Measurements from ENCODE around the gene PNMA8B.
A peak's percentile ranks its signal among the peaks of the same experiment; 100 is the strongest.
"Not testable (repeated sequence)": the region's sequence is repeated elsewhere in the genome, so short reads cannot be mapped to it uniquely, and the experiment has no call there.

PNMA8B gene

DNA sequence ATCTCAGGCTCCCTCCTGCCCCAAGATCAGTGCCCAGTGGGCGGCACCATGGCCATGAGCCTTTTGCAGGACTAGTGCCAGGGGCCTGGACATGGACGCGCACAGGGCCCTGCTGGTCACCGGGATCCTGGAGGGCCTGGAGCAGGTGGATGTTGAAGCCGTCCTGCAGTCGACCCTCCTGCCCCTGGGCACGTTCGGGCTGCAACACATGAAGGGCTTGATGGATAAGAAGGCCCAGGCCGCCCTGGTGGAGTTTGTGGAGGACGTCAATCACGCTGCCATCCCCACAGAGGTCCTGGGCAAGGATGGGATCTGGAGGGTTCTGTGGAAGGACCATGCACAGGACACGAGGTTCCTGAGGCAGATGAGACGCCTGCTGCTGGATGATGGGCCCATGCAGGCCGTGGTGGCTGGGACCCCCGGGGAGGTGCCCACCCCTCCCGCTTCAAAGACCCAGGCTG, 38.0 kb upstream of the PNMA8B start:
- Mint-ChIP-seq H3K27ac (no peak overlapping the region), H3K9me3 (no peaks in the 10 kb centered on the region), H3K4me1 (peaks cover 28% of the 10 kb centered on the region), H3K36me3 (ENCODE audit: low read depth) (no peaks in the 10 kb centered on the region), H3K4me3 (no peak overlapping the region), H3K27me3 (ENCODE audit: low read depth, poor library complexity) (peaks cover 39% of the 10 kb centered on the region)
- no peak for DNase-seq
- no peak for TF ChIP-seq CTCF (IDR thresholded peaks at IDR 0.05)

GRCh38 chr19:46533078-46533620, 37.5 kb upstream of the PNMA8B start:
- Mint-ChIP-seq H3K4me1 (peaks cover 31% of the 10 kb centered on the region), H3K27me3 (ENCODE audit: low read depth, poor library complexity) (peaks cover 37% of the 10 kb centered on the region), H3K36me3 (ENCODE audit: low read depth) (no peaks in the 10 kb centered on the region), H3K27ac (no peak overlapping the region), H3K4me3 (no peak overlapping the region), H3K9me3 (no peaks in the 10 kb centered on the region)
- DNase-seq, result no peak
- TF ChIP-seq CTCF (IDR thresholded peaks at IDR 0.05), result no peak

GRCh38 chr19:46530636-46531035, 35.0 kb upstream of the PNMA8B start:
- no peak overlapping the region for H3K27ac Mint-ChIP-seq
- peaks cover 30% of the 10 kb centered on the region for H3K27me3 Mint-ChIP-seq (ENCODE audit: low read depth, poor library complexity)
- H3K4me1 Mint-ChIP-seq, result peaks cover 31% of the 10 kb centered on the region
- no peaks in the 10 kb centered on the region for H3K36me3 Mint-ChIP-seq (ENCODE audit: low read depth)
- no peak for DNase-seq
- TF ChIP-seq CTCF (IDR thresholded peaks at IDR 0.05), result no peak
- H3K4me3 Mint-ChIP-seq, result no peak overlapping the region
- peaks cover 4% of the 10 kb centered on the region for H3K9me3 Mint-ChIP-seq

DNA sequence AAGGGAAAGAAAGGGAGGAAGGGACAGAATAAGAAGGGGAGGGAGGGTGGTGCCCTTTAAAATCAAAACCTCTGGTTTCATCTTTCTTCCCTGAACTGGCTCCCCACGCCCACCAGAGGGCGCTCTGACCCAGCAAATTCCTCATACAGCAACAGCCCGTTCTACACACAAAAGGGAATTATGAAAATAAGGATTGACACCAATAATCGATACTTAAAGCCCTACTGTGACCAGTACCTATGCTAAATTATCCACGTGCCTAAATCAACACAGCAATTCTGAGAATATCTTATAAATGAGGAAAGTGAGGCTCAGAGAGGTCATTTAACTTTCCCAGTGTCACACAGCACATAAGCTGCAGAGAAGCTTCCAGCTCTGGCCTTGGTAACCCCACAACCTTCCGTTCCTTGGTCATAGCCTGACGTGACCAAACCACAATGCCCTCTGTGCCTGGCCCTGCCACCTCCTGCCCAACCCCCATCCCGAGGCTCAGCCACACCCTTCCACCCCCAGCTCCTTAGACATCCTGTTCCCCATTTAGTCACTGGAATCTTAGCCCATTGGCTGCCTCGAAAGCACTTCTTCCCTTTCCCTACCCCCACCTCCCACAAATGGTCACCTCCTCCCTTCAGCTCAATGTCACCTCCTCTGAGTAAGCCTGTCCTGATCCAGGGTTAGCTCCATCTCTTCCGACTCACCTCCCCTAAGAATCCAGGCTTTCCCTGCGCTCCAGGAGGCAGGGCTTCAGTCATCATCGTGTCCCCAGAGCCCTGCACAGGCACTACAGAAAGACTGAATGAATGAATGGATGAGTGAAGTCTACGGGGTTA, 34.2 kb upstream of the PNMA8B start:
- TF ChIP-seq CTCF (IDR thresholded peaks at IDR 0.05), result peak; percentile 96

DNA sequence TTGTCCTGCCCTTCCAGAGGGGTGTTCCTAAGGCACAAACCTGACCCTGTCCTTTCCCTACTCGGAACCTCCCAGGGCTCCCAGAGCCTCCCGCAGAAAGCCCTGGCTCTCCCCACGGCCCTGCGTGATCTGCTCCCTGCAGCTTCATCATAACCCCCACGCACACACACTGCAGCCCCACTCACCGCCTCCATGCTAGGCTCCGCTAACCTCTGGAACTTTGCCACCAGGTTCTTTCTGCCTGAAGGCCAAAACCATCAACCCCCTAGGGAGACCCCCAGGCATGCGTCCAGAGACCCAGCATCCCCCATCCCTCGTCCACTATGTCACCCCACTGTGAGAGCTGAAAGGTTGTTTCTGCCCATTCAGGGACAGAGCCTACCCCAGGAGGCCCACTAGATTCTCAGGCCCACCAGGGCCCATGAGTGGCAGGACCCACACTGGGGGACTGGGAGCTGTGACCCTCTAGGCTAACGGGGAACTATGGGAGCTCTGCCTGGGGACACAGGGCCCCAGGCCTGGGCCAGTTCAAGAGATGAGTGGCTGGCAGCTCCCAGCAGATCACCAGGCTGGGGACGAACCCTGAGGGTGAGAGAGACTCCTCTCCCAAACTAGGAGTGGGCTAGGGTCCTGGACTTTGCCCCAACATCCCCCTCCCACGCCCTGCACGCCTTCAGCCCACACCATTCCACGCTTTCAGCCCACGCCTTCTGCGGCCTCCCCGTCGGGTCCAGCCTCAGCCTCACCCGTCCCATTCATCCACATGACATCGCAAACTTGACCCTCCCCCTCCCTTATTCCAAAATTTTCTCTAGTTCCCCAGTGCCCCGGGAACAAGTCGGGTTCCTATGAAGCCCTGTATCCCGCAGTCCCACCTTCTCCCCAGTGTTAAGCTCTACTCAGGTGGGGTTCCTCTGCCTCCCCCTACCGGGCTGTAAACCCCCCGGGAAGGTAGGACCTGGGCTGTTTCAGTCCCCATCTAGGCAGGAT, 33.2 kb upstream of the PNMA8B start:
- Mint-ChIP-seq H3K9me3 (peaks cover 17% of the 10 kb centered on the region), H3K4me1 (peaks cover 27% of the 10 kb centered on the region), H3K27me3 (ENCODE audit: low read depth, poor library complexity) (peaks cover 30% of the 10 kb centered on the region), H3K4me3 (no peak overlapping the region), H3K27ac (no peak overlapping the region), H3K36me3 (ENCODE audit: low read depth) (no peaks in the 10 kb centered on the region)
- no peak for TF ChIP-seq CTCF (IDR thresholded peaks at IDR 0.05)
- DNase-seq, result no peak

More for the DNA sequence above, 34.2 kb upstream of the PNMA8B start:
- H3K36me3 Mint-ChIP-seq (ENCODE audit: low read depth), result no peaks in the 10 kb centered on the region
- no peak overlapping the region for H3K4me3 Mint-ChIP-seq
- H3K9me3 Mint-ChIP-seq, result peaks cover 11% of the 10 kb centered on the region
- H3K4me1 Mint-ChIP-seq, result peaks cover 27% of the 10 kb centered on the region
- H3K27ac Mint-ChIP-seq, result no peak overlapping the region
- H3K27me3 Mint-ChIP-seq (ENCODE audit: low read depth, poor library complexity), result peaks cover 31% of the 10 kb centered on the region
- DNase-seq, result peak; percentile 78

DNA sequence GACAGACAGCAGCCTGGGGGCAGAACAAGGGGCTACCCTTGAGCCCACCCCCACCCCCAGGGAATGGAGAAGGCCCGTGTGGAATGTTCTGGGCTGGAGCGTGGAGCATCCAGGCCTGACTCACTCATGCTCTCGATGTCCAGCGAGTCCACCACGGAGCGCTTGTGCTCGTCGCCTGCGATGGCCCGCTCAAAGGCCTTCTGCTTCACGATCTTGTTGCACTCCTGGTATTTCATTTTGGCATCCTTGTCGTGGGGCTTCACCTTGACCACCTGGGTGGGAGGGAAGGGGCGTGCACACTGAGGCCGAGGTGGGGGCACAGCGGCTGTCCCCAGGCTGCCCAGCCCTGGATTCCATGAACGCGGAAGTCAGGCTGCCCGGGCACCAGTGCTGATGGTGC, 31.1 kb upstream of the PNMA8B start:
- peaks cover 22% of the 10 kb centered on the region for H3K9me3 Mint-ChIP-seq
- not testable (repeated sequence) for DNase-seq; H3K4me3 Mint-ChIP-seq; H3K27ac Mint-ChIP-seq; H3K36me3 Mint-ChIP-seq (ENCODE audit: low read depth)
- peaks cover 22% of the 10 kb centered on the region for H3K4me1 Mint-ChIP-seq
- H3K27me3 Mint-ChIP-seq (ENCODE audit: low read depth, poor library complexity), result peaks cover 26% of the 10 kb centered on the region
